D721Med (cell line): ENCODE measurements around the gene OLAH.

Source experiments
- DNase-seq: peaks from one replicate; pipeline ENCODE4 v3.0.0; 2011; ENCODE audit warnings: low spot score; ENCODE audit not compliant: insufficient read length
- FAIRE-seq: peaks from 2 replicates; lab custom pipeline; 2011; peaks lifted over from hg19 to GRCh38; lab: Jason Lieb, UNC
- CTCF ChIP-seq: IDR thresholded peaks from 2 replicates; pipeline ENCODE4 v1.5.1; 2012; ENCODE audit warnings: mild to moderate bottlenecking, control low read depth; ENCODE audit not compliant: insufficient read depth; ENCODE audit errors: missing control alignments

The OLAH gene

DNA sequence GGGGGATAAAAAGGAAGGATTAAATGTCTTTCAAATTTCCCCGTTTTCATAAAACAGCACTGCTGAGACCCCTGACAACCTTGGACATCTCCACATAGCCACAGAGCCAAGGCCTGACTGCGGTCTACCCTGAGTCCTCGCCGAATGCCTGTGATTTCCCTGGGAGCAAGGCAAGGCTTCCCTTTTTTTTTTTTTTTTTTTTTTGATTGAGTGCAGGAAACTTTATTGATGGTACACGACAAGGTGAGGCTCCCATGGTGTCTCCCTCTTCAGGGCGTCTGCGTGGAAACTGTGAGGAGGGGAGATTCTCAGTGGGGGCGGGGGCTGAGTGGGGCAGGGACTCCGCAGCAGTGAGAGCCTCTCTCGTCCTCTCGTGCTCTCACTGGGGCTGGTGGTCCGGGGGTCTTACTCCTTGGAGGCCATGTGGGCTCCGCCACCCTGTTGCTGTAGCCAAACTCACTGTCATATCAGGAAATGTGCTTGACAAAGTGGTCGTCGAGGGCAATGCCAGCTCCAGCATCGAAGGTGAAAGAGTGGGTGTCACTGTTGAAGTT lies 49.2 kb downstream of the OLAH start:
- FAIRE-seq (no peak), DNase-seq (no peak)
- TF ChIP-seq CTCF: no peak

DNA sequence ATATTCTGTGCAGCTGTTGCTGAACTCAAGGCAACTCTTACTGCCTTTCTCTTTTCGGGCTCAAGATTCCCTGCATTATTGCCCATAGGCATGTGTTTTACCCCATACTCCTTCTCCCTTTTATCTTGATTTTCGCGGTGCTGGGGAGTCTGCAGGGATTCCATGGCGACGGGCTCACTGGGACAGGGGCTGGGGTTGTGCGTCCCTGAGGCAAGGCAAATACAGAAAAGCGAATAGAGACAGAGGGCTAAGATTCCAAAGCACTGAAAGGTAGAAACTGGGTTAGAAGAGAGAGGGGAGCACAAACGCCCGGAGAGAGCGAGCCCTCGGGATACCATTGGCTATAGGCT lies 52.9 kb downstream of the OLAH start:
- no peak for DNase-seq
- no peak for TF ChIP-seq CTCF
- FAIRE-seq: no peak

- TF ChIP-seq CTCF: no peak
- no peak for FAIRE-seq
- peak; percentile 91 for DNase-seq
Observed at GRCh38 chr10:15097011-15097812, 53.5 kb downstream of the OLAH start, which contains the start of gene RPP38. TSS of gene RPP38 (plus strand) at chr10:15097355. CDS start at chr10:15103315, 5,960 bp downstream.

GRCh38 chr10:15099886-15100285 lies 56.1 kb downstream of the OLAH start:
- TF ChIP-seq CTCF: no peak
- DNase-seq (no peak), FAIRE-seq (no peak)

DNA sequence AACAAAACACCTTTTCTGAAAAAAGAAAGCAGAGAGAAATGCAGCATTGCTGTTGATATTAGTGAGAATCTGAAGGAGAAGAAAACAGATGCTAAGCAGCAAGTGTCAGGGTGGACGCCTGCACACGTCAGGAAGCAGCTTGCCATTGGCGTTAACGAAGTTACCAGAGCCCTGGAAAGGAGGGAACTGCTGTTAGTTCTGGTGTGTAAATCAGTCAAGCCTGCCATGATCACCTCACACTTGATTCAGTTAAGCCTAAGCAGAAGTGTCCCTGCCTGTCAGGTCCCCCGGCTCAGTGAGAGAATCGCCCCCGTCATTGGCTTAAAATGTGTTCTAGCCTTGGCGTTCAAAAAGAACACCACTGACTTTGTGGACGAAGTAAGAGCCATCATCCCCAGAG lies 59.8 kb downstream of the OLAH start:
- no peak for DNase-seq
- no peak for FAIRE-seq
- no peak for TF ChIP-seq CTCF

GRCh38 chr10:15106352-15107013 lies 62.7 kb downstream of the OLAH start:
- TF ChIP-seq CTCF: peak; percentile 92
- FAIRE-seq (peak; percentile 82), DNase-seq (peak; percentile 51)
